ENCODE results near the gene CSAG1. TPM values are rescaled to one million over a fixed set of nuclear protein-coding genes. Genes with fewer than 3 reads are reported as not detected.
A peak's percentile ranks its signal among the peaks of the same experiment; 100 is the strongest.
"Not testable (repeated sequence)": the region's sequence is repeated elsewhere in the genome, so short reads cannot be mapped to it uniquely, and the experiment has no call there.

Gene CSAG1, protein sequence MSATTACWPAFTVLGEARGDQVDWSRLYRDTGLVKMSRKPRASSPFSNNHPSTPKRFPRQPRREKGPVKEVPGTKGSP
- not detected for total RNA-seq

DNA sequence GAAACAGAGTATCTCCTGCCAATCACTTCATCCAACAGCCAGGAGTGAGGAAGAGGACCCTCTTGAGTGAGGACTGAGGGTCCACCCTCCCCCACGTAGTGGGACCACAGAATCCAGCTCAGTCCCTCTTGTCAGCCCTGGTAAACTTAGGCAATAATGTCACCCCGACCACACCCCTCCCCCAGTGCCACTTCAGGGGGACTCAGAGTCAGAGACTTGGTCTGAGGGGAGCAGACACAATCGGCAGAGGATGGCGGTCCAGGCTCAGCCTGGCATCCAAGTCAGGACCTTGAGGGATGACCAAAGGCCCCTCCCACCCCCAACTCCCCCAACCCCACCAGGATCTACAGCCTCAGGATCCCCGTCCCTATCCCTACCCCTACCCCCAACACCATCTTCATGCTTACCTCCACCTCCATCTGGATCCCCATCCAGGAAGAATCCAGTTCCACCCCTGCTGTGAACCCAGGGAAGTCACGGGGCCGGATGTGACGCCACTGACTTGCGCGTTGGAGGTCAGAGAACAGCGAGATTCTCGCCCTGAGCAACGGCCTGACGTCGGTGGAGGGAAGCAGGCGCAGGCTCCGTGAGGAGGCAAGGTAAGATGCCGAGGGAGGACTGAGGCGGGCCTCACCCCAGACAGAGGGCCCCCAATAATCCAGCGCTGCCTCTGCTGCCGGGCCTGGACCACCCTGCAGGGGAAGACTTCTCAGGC, at the start of gene CSAG1, which contains the start of gene MAGEA12:
CSAG1 (minus strand) TSS at position 461 of the 715 bp plus-strand sequence. CDS start 1,261 bp downstream, outside the sequence.
MAGEA12 (plus strand) TSS at position 497 of the 715 bp plus-strand sequence. CDS start 2,405 bp downstream, outside the sequence.
- intact Hi-C loops (cut with DNase I; ENCODE audit: low total_unique reads), result no loop called here
- no peak within 1 kb of the TSS for H3K4me3 ChIP-seq (ENCODE audit: low read depth, poor library complexity, severe bottlenecking)
- DNase-seq (ENCODE audit: low spot score in 2 of 2), result peak in 1 of 2 donors; percentile 48
- TF ChIP-seq CTCF (IDR thresholded peaks at IDR 0.05) (no peak), POLR2A (IDR thresholded peaks at IDR 0.05) (no peak)
- WGBS, 2 donors, result 86 to 90% methylated on average over 9 to 19 of the region's 21 CpGs

- H3K4me3 ChIP-seq (ENCODE audit: low read depth, poor library complexity, severe bottlenecking); DNase-seq (ENCODE audit: low spot score in 2 of 2); intact Hi-C loops (cut with DNase I; ENCODE audit: low total_unique reads): not testable (repeated sequence)
- WGBS, 2 donors, result no CpG with 5 or more reads among the region's 29 CpGs
Observed at GRCh38 chrX:152769549-152770289, 36.2 kb upstream of the CSAG1 start, which contains the start of gene MAGEA6. MAGEA6 (minus strand) TSS chrX:152769689; CDS start chrX:152767650, 2,039 bp downstream.

- peak in 1 of 2 donors; percentile 54 for DNase-seq (ENCODE audit: low spot score in 2 of 2)
Observed at GRCh38 chrX:152766562-152766961, 33.0 kb upstream of the CSAG1 start.

DNA sequence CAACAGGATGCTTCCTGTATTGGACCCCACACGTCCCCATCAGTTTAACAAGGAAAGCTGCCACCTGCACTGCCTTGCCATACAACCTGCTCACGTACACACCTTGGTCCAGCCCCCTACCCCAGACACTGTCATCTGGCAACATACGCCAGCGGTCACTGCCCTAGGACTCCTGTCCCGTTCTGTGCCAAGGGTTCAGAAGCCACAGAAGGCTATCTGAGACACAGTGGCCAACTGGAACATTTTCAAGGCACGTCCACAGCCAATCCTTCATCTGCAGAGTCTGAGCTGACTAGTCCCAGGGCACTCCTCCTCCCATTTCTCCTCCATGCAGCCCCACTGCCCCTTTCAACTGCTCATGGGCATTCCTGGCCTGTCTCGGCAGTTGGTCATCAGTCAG, 28.1 kb upstream of the CSAG1 start:
- WGBS, 2 donors, result no CpG with 5 or more reads among the region's 7 CpGs
- intact Hi-C loops (cut with DNase I; ENCODE audit: low total_unique reads), result not testable (repeated sequence)

More at GRCh38 chrX:152766562-152766961, 33.0 kb upstream of the CSAG1 start:
- 74 to 88% methylated on average over 8 to 9 of the region's 9 CpGs for WGBS, 2 donors
- H3K4me3 ChIP-seq (ENCODE audit: low read depth, poor library complexity, severe bottlenecking); intact Hi-C loops (cut with DNase I; ENCODE audit: low total_unique reads): not testable (repeated sequence)

DNA sequence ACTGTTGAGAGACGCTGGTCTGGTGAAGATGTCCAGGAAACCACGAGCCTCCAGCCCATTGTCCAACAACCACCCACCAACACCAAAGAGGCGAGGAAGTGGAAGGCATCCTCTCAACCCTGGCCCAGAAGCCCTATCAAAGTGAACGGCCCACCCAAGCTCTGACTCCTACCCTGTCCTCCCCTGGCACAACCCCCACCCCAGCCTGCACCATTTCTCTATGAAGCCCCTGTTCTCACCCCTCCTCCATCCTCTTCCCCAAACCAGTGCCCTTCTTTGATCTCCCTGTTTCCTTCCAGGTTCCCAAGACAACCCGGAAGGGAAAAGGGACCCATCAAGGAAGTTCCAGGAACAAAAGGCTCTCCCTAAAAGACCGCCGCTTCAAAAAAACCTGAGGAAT, 26.0 kb upstream of the CSAG1 start:
- 58 to 82% methylated on average over 4 to 6 of the region's 7 CpGs for WGBS, 2 donors
- intact Hi-C loops (cut with DNase I; ENCODE audit: low total_unique reads); H3K4me3 ChIP-seq (ENCODE audit: low read depth, poor library complexity, severe bottlenecking); DNase-seq (ENCODE audit: low spot score in 2 of 2): not testable (repeated sequence)

More for the DNA sequence above, 28.1 kb upstream of the CSAG1 start:
- H3K4me3 ChIP-seq (ENCODE audit: low read depth, poor library complexity, severe bottlenecking); DNase-seq (ENCODE audit: low spot score in 2 of 2): not testable (repeated sequence)

GRCh38 chrX:152758918-152759317, 25.4 kb upstream of the CSAG1 start, which contains the start of gene CSAG3:
CSAG3 (plus strand) TSS chrX:152759218.
- WGBS, 2 donors, result no CpG with 5 or more reads among the region's 2 CpGs
- H3K4me3 ChIP-seq (ENCODE audit: low read depth, poor library complexity, severe bottlenecking); DNase-seq (ENCODE audit: low spot score in 2 of 2); intact Hi-C loops (cut with DNase I; ENCODE audit: low total_unique reads): not testable (repeated sequence)

GRCh38 chrX:152754871-152755270, 21.4 kb upstream of the CSAG1 start:
- DNase-seq (ENCODE audit: low spot score in 2 of 2); intact Hi-C loops (cut with DNase I; ENCODE audit: low total_unique reads); H3K4me3 ChIP-seq (ENCODE audit: low read depth, poor library complexity, severe bottlenecking): not testable (repeated sequence)
- WGBS, 2 donors, result no CpG with 5 or more reads among the region's 5 CpGs

- no CpG with 5 or more reads among the region's 35 CpGs for WGBS, 2 donors
Observed at GRCh38 chrX:152753686-152754650, 20.4 kb upstream of the CSAG1 start, which contains the start of gene MAGEA2. MAGEA2 (minus strand) TSS chrX:152753842; CDS start chrX:152751363, 2,479 bp downstream.

More at GRCh38 chrX:152753686-152754650, 20.4 kb upstream of the CSAG1 start, which contains the start of gene MAGEA2:
- H3K4me3 ChIP-seq (ENCODE audit: low read depth, poor library complexity, severe bottlenecking); intact Hi-C loops (cut with DNase I; ENCODE audit: low total_unique reads); DNase-seq (ENCODE audit: low spot score in 2 of 2): not testable (repeated sequence)

Data from lower leg skin (tissue), 4 donors.